ENCODE results near the gene NBPF11.
"Not testable (repeated sequence)": the region's sequence is repeated elsewhere in the genome, so short reads cannot be mapped to it uniquely, and the experiment has no call there.

Gene NBPF11

DNA sequence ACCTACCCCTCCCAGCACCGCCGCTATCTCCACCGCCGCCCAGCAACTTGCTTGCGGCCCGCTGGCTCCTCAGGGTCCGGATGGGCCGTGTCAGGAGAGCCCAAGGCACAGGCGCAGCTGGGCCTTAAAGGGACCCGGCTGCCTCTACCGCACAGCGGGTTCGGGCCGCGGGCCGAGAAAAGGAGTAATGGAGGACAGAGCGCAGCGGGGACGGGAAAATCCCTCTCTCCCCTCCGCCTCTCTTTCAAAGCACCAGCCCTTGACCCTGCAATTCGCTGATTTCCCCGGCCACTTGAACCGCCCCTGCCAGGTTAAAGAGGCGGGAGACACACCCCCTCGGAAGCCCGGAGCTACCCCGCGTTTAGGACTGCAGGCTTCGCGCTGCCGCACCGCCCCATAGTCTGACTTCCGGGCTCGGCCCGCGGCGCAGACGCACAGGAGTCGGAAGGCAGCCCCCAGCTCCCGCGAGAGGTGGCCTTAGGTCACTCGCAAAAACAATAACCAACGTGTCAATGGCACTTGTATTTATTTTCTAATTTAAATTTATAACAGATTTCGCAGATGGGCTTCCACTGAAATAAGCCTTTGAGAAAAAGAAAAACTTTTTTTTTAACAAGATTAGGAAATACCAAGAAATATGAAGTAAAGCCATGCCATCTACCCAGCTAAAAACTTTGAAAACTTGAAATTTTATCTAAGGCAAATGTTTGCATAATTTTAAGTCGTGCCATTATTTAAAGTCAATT lies at the start of gene NBPF11:
Gene NBPF11 (minus strand): TSS at position 371 of the 746 bp plus-strand sequence. CDS start 25,278 bp downstream, outside the sequence.
- ATAC-seq (peak; percentile 100), DNase-seq (peak; percentile 87)

GRCh38 chr1:148197396-148197795 lies 45.3 kb upstream of the NBPF11 start:
- DNase-seq, ATAC-seq: not testable (repeated sequence)

GRCh38 chr1:148196949-148197348 lies 44.9 kb upstream of the NBPF11 start:
- DNase-seq: not testable (repeated sequence)
- ATAC-seq: peak; percentile 67

GRCh38 chr1:148195115-148195514 lies 43.0 kb upstream of the NBPF11 start:
- DNase-seq, ATAC-seq: not testable (repeated sequence)

DNA sequence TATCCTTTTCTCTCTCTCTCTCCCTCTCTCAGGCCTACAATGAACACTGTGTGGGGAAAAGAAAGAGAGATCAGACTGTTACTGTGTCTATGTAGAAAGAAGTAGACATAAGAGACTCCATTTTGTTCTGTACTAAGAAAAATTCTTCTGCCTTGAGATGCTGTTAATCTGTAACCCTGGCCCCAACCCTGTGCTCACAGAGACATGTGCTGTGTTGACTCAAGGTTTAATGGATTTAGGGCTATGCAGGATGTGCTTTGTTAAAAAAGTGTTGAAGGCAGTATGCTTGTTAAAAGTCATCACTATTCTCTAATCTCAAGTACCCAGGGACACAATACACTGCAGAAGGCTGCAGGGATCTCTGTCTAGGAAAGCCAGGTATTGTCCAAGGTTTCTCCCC lies 36.7 kb upstream of the NBPF11 start:
- ATAC-seq, DNase-seq: not testable (repeated sequence)

GRCh38 chr1:148178682-148179081 lies 26.6 kb upstream of the NBPF11 start:
- not testable (repeated sequence) for DNase-seq, ATAC-seq

DNA sequence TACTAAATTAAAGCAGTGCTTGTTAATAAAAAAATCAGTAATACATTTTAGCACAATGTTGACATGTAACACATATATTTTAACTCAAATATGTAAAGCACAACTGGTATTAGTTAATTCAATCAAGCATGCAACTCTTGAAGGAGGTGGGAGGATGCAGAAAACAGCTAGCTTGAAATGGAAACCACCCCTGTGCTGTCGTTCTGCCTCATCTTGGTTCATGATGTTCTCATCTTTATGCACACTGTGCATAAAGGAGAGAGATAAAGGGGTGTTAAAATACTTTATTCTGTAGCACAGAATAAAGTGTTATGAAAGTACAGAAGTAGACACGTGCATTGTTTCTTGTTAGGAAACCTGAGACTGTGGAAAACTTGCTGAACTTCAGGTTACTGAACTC lies 23.3 kb upstream of the NBPF11 start:
- DNase-seq, ATAC-seq: not testable (repeated sequence)

GRCh38 chr1:148171995-148172394 lies 19.9 kb upstream of the NBPF11 start:
- not testable (repeated sequence) for ATAC-seq, DNase-seq

GRCh38 chr1:148166558-148167492 lies 14.7 kb upstream of the NBPF11 start:
- no peak for DNase-seq
- ATAC-seq: no peak

DNA sequence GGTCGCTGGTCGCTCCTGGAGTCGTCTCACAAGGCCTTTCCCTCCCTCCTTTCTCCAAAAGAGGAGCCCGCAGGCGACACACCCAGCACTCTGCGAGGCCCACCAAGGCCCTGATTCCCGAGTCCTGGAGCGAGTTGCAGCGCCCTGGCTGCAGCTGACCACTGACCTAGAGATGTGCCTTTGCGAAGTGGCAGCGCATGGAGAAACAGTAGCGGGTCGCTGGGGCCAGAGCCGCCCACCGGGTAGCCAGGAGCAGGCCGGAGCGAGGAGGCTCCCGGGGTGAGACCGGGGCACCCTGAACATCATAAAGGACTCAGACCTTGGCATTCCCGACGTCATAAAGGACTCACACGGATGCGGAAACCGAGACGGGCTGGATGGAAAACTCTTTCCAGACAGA lies 10.3 kb upstream of the NBPF11 start:
- ATAC-seq: no peak
- no peak for DNase-seq

DNA sequence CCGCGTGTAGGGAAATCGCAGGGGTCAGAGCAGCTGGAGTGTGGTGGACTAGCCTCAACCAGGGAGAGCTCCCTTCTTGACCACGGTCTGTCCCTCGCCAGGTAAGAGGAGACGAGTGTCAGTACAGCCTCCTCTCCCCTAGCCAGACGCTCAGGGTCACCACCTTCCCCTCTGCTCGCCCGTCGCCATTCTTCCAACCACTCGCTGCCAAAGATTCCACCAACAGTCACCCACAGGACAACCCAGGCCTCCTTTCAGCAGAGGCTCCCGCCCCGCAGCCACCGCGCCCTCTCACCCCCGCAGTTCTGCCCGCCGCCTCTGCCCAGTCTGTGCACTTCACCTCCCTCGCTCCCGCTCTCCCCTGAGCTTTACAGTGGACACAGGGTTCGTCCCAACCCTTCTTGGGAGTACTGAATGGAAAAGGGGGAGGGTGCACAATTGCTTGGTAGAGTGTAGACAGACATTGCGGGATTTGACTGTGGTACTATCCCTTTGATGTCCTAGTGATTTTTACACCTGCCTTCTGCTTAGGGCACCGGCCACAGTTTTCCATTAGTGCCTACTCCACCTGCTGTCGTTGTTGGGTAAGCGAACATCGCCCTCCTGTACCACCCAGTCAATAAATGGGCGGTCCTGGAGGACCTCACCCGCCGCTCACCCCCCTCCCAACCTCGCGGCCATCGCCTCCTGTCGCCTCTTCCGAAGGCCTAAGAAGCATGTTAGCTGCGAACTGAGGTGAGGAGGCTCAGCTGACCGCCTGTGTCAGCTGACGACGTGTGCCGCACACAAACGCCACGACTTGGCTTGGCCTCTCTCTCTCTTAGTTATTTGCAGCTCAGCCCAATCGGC lies 9.2 kb upstream of the NBPF11 start:
- DNase-seq: no peak
- no peak for ATAC-seq

DNA sequence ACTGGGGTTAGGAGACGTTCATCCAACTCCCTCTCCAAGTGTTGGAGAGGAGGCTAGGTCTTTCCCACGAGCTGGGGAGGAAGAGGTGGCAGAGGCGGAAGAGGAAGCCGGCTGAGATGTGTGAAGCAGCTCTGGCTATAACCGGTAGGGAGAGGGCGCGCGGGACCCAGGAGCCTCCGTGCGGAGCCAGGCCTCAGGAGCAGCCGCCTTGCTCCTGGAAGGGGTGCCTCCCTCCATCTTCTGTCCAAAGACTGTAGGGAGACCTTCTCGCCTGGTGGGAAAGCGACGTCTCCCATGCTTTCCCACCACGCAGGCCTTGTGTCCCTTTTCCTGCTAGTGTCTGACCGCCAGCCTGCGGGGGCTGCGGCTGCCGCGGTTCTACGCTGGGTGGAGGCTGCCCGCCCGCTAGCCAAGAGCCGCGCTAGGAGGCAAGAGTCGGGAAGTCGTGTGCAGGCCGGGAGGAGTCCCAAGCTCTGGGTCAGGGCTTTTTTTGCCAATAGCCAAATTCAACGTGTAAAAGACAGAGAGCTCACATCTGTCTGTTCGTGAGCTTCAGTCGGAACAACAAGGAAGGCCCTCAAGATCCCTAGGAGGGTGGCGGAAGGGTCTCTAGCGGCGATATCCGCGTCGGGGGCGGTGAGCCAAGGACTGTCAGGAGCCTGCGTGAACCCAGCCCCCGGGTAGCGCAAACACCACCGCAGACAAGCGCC lies 8.4 kb upstream of the NBPF11 start:
- ATAC-seq: no peak
- DNase-seq: no peak

DNA sequence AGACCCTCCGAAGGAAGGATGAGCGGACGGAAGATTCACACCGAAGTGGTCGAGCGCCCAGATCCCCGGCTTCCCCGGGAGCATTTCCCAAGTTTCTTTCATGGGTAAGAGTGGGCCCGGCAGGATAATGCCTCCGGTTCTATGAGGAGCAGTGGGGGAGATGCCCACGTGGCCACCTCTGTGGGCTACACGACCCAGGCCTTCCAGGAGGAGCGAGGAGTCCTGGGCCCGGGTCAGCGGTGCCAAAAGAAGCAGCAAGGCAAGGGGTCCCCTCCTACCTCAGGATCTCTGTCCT lies 7.9 kb upstream of the NBPF11 start:
- DNase-seq (no peak), ATAC-seq (no peak)

- no peak for DNase-seq
- ATAC-seq: no peak
These were observed 6.4 kb upstream of the NBPF11 start for GRCh38 chr1:148158341-148159003.

- ATAC-seq, DNase-seq: not testable (repeated sequence)
These were observed 5.7 kb upstream of the NBPF11 start for GRCh38 chr1:148157803-148158202.

DNA sequence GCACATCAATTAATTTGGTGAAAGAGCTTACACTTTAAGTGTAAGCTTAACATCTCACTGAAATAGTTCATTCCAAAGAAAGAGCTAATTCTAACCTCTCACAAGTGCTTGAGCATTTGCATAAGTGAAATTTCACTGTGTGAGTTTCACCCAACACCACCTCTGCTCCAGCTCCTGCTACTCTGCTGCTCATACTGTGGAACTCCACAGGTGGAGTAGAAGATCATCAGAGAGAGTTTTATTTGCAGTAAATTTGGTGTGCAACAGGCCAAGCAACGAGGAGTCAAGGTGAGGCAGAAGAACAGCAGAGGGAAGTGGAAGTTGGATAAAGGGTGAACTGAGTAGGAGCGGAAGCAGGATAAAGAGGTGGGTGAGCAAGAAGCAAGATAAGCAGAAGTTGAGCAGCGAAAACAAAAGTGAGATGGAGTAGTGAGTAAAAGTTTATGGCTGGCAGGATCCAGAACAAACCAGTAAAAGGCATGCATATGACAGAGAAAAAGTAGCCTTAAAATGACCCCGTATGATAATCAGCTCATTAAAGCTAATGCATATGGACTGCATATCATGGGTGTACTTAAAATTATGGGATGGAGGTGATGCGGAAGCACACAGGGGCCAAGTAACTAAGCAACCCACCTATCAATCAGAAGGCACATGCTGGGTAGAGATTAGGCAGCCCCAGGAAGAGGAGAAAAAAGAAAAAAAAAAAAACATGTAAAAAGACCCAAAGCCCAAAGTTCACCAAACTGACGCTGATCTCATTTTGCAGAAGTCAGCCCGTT lies 3.6 kb upstream of the NBPF11 start:
- ATAC-seq, DNase-seq: not testable (repeated sequence)

GRCh38 chr1:148152795-148153194 lies 714 bp upstream of the NBPF11 start:
- not testable (repeated sequence) for ATAC-seq, DNase-seq

- DNase-seq (peak; percentile 30), ATAC-seq (peak; percentile 10)
These were observed 686 bp downstream of the NBPF11 start for GRCh38 chr1:148151371-148151819.

DNA sequence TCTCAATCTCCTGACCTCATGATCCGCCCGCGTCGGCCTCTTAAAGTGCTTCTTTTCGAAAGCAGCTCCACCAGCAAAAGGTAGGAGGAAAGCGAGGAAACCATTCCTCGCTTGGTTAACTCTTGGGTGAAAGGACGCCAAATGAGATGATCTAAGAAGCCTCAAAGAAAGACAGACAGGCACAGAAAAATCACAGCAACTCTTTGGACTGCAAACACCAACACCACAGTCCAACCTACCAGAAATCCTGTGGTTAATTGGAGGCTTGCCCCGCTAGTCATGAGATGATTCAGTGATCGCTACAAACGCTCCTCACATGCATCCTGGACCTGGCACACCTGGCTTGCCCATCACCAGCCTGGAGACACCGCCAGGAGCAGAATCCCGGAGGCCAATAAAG lies 1.1 kb downstream of the NBPF11 start:
- DNase-seq, ATAC-seq: not testable (repeated sequence)

- ATAC-seq, DNase-seq: not testable (repeated sequence)
These were observed 2.1 kb downstream of the NBPF11 start for GRCh38 chr1:148150014-148150413.

Measured in stimulated activated naive CD8-positive, alpha-beta T cell treated with anti-CD3 and anti-CD28 coated beads, Interleukin-15, Interleukin-2, amounts not matched to agents 100 U/mL and 50 U/mL, for 24 hours (primary cell).